MG63 (cell line): ENCODE measurements around the gene TCF7L1. TPM values are rescaled to one million over a fixed set of nuclear protein-coding genes. Genes with fewer than 3 reads are reported as not detected.
A peak's percentile ranks its signal among the peaks of the same experiment; 100 is the strongest.
"Not testable (repeated sequence)": the region's sequence is repeated elsewhere in the genome, so short reads cannot be mapped to it uniquely, and the experiment has no call there.

ENCODE experiments used
- DNase-seq: peaks from one replicate; pipeline ENCODE4 v3.0.0-alpha.2; 2020
- H3K27me3 ChIP-seq: fragments of 250-450 bp; sonication (Bioruptor Pico); 2 replicates; pipeline ENCODE4 v1.5.1; 2020; ENCODE audit warnings: mild to moderate bottlenecking, moderate library complexity
- H3K36me3 ChIP-seq: fragments of 250-450 bp; sonication (Bioruptor Pico); 2 replicates; pipeline ENCODE4 v1.5.1; 2020; ENCODE audit warnings: mild to moderate bottlenecking, moderate library complexity
- H3K4me3 ChIP-seq: fragments of 250-450 bp; sonication (Bioruptor Pico); 2 replicates; pipeline ENCODE4 v1.5.1; 2020; ENCODE audit warnings: mild to moderate bottlenecking, moderate library complexity
- H3K9me3 ChIP-seq: fragments of 250-450 bp; sonication (Bioruptor Pico); 2 replicates; pipeline ENCODE4 v1.5.1; 2020; ENCODE audit warnings: mild to moderate bottlenecking, moderate library complexity
- total RNA-seq: library from RNA; depleted of rRNA; stranded (reverse); fragments of >200 nt; shearing (Covaris generic); gene quantifications from 2 replicates; pipeline ENCODE4 v1.2.3, GENCODE V29; 2014; ENCODE audit warnings: low replicate concordance

The TCF7L1 gene
- total RNA-seq, 1 experiment from 2014 or later = 0.46 TPM

GRCh38 chr2:85155082-85155481, 21.9 kb downstream of the TCF7L1 start:
- not testable (repeated sequence) for H3K36me3 ChIP-seq, H3K9me3 ChIP-seq, DNase-seq, H3K27me3 ChIP-seq, H3K4me3 ChIP-seq

GRCh38 chr2:85156153-85156552, 23.0 kb downstream of the TCF7L1 start:
- H3K9me3 ChIP-seq = no peaks in the 10 kb centered on the region
- no peak overlapping the region for H3K4me3 ChIP-seq
- DNase-seq = no peak
- no peaks in the 10 kb centered on the region for H3K36me3 ChIP-seq
- no peaks in the 10 kb centered on the region for H3K27me3 ChIP-seq

GRCh38 chr2:85156619-85157018, 23.4 kb downstream of the TCF7L1 start:
- Histone ChIP-seq H3K9me3 (no peaks in the 10 kb centered on the region), H3K36me3 (no peaks in the 10 kb centered on the region), H3K4me3 (no peak overlapping the region), H3K27me3 (no peaks in the 10 kb centered on the region)
- DNase-seq = no peak

GRCh38 chr2:85157345-85157744, 24.2 kb downstream of the TCF7L1 start:
- no peaks in the 10 kb centered on the region for H3K9me3 ChIP-seq
- H3K4me3 ChIP-seq = no peak overlapping the region
- DNase-seq = no peak
- no peaks in the 10 kb centered on the region for H3K36me3 ChIP-seq
- H3K27me3 ChIP-seq = no peaks in the 10 kb centered on the region

- no peak for DNase-seq
- no peaks in the 10 kb centered on the region for H3K27me3 ChIP-seq
- no peaks in the 10 kb centered on the region for H3K9me3 ChIP-seq
- no peak overlapping the region for H3K4me3 ChIP-seq
- H3K36me3 ChIP-seq = no peaks in the 10 kb centered on the region
These were observed 25.5 kb downstream of the TCF7L1 start for GRCh38 chr2:85158559-85159273.

GRCh38 chr2:85159589-85159988, 26.4 kb downstream of the TCF7L1 start:
- Histone ChIP-seq H3K9me3 (no peaks in the 10 kb centered on the region), H3K36me3 (no peaks in the 10 kb centered on the region), H3K4me3 (no peak overlapping the region), H3K27me3 (no peaks in the 10 kb centered on the region)
- no peak for DNase-seq

GRCh38 chr2:85160966-85161960, 28.1 kb downstream of the TCF7L1 start:
- Histone ChIP-seq H3K27me3 (no peaks in the 10 kb centered on the region), H3K4me3 (no peak overlapping the region), H3K36me3 (no peaks in the 10 kb centered on the region), H3K9me3 (no peaks in the 10 kb centered on the region)
- DNase-seq = peak; percentile 48

- Histone ChIP-seq H3K27me3 (no peaks in the 10 kb centered on the region), H3K36me3 (no peaks in the 10 kb centered on the region), H3K9me3 (no peaks in the 10 kb centered on the region), H3K4me3 (no peak overlapping the region)
- peak; percentile 3 for DNase-seq
These were observed 29.6 kb downstream of the TCF7L1 start for GRCh38 chr2:85162746-85163301.

- no peak for DNase-seq
- no peak overlapping the region for H3K4me3 ChIP-seq
These were observed 30.5 kb downstream of the TCF7L1 start for GRCh38 chr2:85163675-85164074.

GRCh38 chr2:85164145-85164569, 31.0 kb downstream of the TCF7L1 start:
- Histone ChIP-seq H3K36me3 (no peaks in the 10 kb centered on the region), H3K9me3 (no peaks in the 10 kb centered on the region), H3K27me3 (no peaks in the 10 kb centered on the region), H3K4me3 (no peak overlapping the region)
- DNase-seq = no peak

More at GRCh38 chr2:85163675-85164074, 30.5 kb downstream of the TCF7L1 start:
- Histone ChIP-seq H3K27me3 (no peaks in the 10 kb centered on the region), H3K36me3 (no peaks in the 10 kb centered on the region), H3K9me3 (no peaks in the 10 kb centered on the region)

- no peaks in the 10 kb centered on the region for H3K9me3 ChIP-seq
- H3K36me3 ChIP-seq = no peaks in the 10 kb centered on the region
- DNase-seq = no peak
- no peaks in the 10 kb centered on the region for H3K27me3 ChIP-seq
- no peak overlapping the region for H3K4me3 ChIP-seq
These were observed 32.0 kb downstream of the TCF7L1 start for GRCh38 chr2:85165088-85165690.

- no peak for DNase-seq
- Histone ChIP-seq H3K4me3 (no peak overlapping the region), H3K36me3 (no peaks in the 10 kb centered on the region), H3K9me3 (no peaks in the 10 kb centered on the region), H3K27me3 (no peaks in the 10 kb centered on the region)
These were observed 32.8 kb downstream of the TCF7L1 start for GRCh38 chr2:85166021-85166420.

- DNase-seq = no peak
- H3K36me3 ChIP-seq = no peaks in the 10 kb centered on the region
- H3K4me3 ChIP-seq = no peak overlapping the region
- H3K9me3 ChIP-seq = no peaks in the 10 kb centered on the region
- H3K27me3 ChIP-seq = no peaks in the 10 kb centered on the region
These were observed 34.3 kb downstream of the TCF7L1 start for GRCh38 chr2:85167479-85167878.

- Histone ChIP-seq H3K9me3 (no peaks in the 10 kb centered on the region), H3K36me3 (no peaks in the 10 kb centered on the region), H3K27me3 (no peaks in the 10 kb centered on the region), H3K4me3 (no peak overlapping the region)
- DNase-seq = no peak
These were observed 35.8 kb downstream of the TCF7L1 start for GRCh38 chr2:85168942-85169341.

- Histone ChIP-seq H3K27me3 (no peaks in the 10 kb centered on the region), H3K4me3 (no peak overlapping the region), H3K9me3 (no peaks in the 10 kb centered on the region), H3K36me3 (no peaks in the 10 kb centered on the region)
- DNase-seq = no peak
These were observed 36.4 kb downstream of the TCF7L1 start for GRCh38 chr2:85169581-85169980.

- H3K9me3 ChIP-seq = no peaks in the 10 kb centered on the region
- no peaks in the 10 kb centered on the region for H3K36me3 ChIP-seq
- no peak overlapping the region for H3K4me3 ChIP-seq
- H3K27me3 ChIP-seq = no peaks in the 10 kb centered on the region
- no peak for DNase-seq
These were observed 37.8 kb downstream of the TCF7L1 start for GRCh38 chr2:85170938-85171475.

GRCh38 chr2:85171916-85172315, 38.7 kb downstream of the TCF7L1 start:
- no peak for DNase-seq
- no peaks in the 10 kb centered on the region for H3K27me3 ChIP-seq
- H3K4me3 ChIP-seq = no peak overlapping the region
- H3K9me3 ChIP-seq = no peaks in the 10 kb centered on the region
- H3K36me3 ChIP-seq = no peaks in the 10 kb centered on the region
